H1 (cell line): Measurements from ENCODE around the gene SLTM. TPM values are rescaled to one million over a fixed set of nuclear protein-coding genes. Genes with fewer than 3 reads are reported as not detected.

Experiments used
- CTCF ChIA-PET: fragments of 300-600 bp; sonication (Branson Sonifier 250); formaldehyde crosslinking; loops from one replicate; lab custom pipeline; 2021; ENCODE audit not compliant: partially characterized antibody; lab: Charles Lee
- POLR2A ChIA-PET: fragments of 300-600 bp; sonication (Branson Sonifier 250); formaldehyde crosslinking; loops from one replicate; lab custom pipeline; 2021; ENCODE audit warnings: inconsistent platforms; ENCODE audit not compliant: partially characterized antibody; lab: Charles Lee
- DNase-seq, 2 experiments: peaks; one replicate each; pipeline versions ENCODE4 v3.0.0 to v3.0.0-alpha.2; 2010 to 2022; ENCODE audit warnings: low spot score in 2 of 2, low read depth in 1 of 2, mixed read lengths in 1 of 2
- FAIRE-seq: peaks from 2 replicates; lab custom pipeline; 2011; peaks lifted over from hg19 to GRCh38; lab: Jason Lieb, UNC
- H2AFZ ChIP-seq: 2 replicates; pipeline ENCODE4 v1.8.1; 2012; ENCODE audit warnings: low read length, inconsistent platforms
- H2AK5ac ChIP-seq: 2 replicates; pipeline ENCODE4 v1.6.1; 2013; ENCODE audit warnings: low read depth, low read length
- H2BK120ac ChIP-seq: replicated peaks from 2 replicates; pipeline ENCODE3; 2013; ENCODE audit warnings: low read depth, low read length, inconsistent platforms
- H2BK12ac ChIP-seq: 2 replicates; pipeline ENCODE4 v1.6.1; 2013; ENCODE audit warnings: low read depth, low read length
- H2BK15ac ChIP-seq: 2 replicates; pipeline ENCODE4 v1.6.1; 2013; ENCODE audit warnings: low read length
- H2BK20ac ChIP-seq: 2 replicates; pipeline ENCODE4 v1.6.1; 2013; ENCODE audit warnings: low read length
- H2BK5ac ChIP-seq: 2 replicates; pipeline ENCODE4 v1.6.1; 2013; ENCODE audit warnings: low read depth, low read length
- H3K14ac ChIP-seq: 2 replicates; pipeline ENCODE4 v1.6.1; 2013; ENCODE audit warnings: inconsistent platforms; ENCODE audit not compliant: insufficient read length
- H3K18ac ChIP-seq: 2 replicates; pipeline ENCODE4 v1.6.1; 2013; ENCODE audit warnings: low read length; ENCODE audit errors: extremely low read depth
- H3K23ac ChIP-seq: 2 replicates; pipeline ENCODE4 v1.6.1; 2013; ENCODE audit warnings: inconsistent platforms; ENCODE audit not compliant: insufficient read length
- H3K23me2 ChIP-seq: 2 replicates; pipeline ENCODE4 v1.6.1; 2013; ENCODE audit warnings: low read depth, low read length
- H3K27ac ChIP-seq: 2 replicates; pipeline ENCODE4 v1.6.1; 2011; ENCODE audit warnings: low read depth, low read length, inconsistent platforms
- H3K27me3 ChIP-seq, 4 experiments: replicated peaks in 1 of 4; 1 replicate in 1 of 4; 2 replicates in 3 of 4; pipeline versions ENCODE4 v1.6.1 to v1.8.1; 2011 to 2013; ENCODE audit warnings: low read length in 3 of 4, mild to moderate bottlenecking in 3 of 4, inconsistent platforms in 2 of 4, mixed read lengths in 2 of 4, moderate library complexity in 1 of 4; ENCODE audit not compliant: control insufficient read depth in 3 of 4, insufficient read depth in 3 of 4; ENCODE audit errors: extremely low read depth in 1 of 4
- H3K36me3 ChIP-seq, 4 experiments: 2 replicates each; pipeline versions ENCODE4 v1.6.1 to v1.8.1; 2011 to 2013; ENCODE audit warnings: mild to moderate bottlenecking in 4 of 4, low read length in 3 of 4, moderate library complexity in 2 of 4, control low read depth in 1 of 4, inconsistent platforms in 1 of 4; ENCODE audit not compliant: insufficient read depth in 4 of 4, control insufficient read depth in 2 of 4
- H3K4ac ChIP-seq: replicated peaks from 2 replicates; pipeline ENCODE3; 2013; ENCODE audit warnings: low read length, low read depth, mixed read lengths, inconsistent platforms; ENCODE audit not compliant: insufficient read length
- H3K4me1 ChIP-seq, 4 experiments: replicated peaks in 1 of 4; 1 replicate in 1 of 4; 2 replicates in 3 of 4; pipeline versions ENCODE4 v1.6.1 to v1.8.1; 2011 to 2013; ENCODE audit warnings: low read length in 3 of 4, inconsistent platforms in 2 of 4, mixed read lengths in 1 of 4; ENCODE audit not compliant: insufficient read depth in 4 of 4, control insufficient read depth in 3 of 4
- H3K4me2 ChIP-seq, 2 experiments: 2 replicates each; pipeline versions ENCODE4 v1.6.1 to v1.8.1; 2011 to 2013; ENCODE audit warnings: low read depth in 2 of 2, low read length in 2 of 2, control low read depth in 1 of 2, inconsistent platforms in 1 of 2, mild to moderate bottlenecking in 1 of 2; ENCODE audit not compliant: insufficient read depth in 1 of 2
- H3K4me3 ChIP-seq, 4 experiments: fragments of 200-600, 300-600 bp in 1 of 4; sonication (generic), shearing (Covaris generic), sonication (Bioruptor Twin) in 1 of 4; 2 replicates each; pipeline versions ENCODE4 v1.5.1 to v1.8.1; 2011 to 2016; ENCODE audit warnings: low read length in 4 of 4, low read depth in 3 of 4, control low read depth in 2 of 4, inconsistent platforms in 2 of 4, mild to moderate bottlenecking in 2 of 4, mixed read lengths in 1 of 4, moderate library complexity in 1 of 4; ENCODE audit not compliant: insufficient read depth in 2 of 4; ENCODE audit errors: extremely low read depth in 1 of 4
- H3K56ac ChIP-seq: replicated peaks from 2 replicates; pipeline ENCODE3; 2013; ENCODE audit warnings: low read depth, mild to moderate bottlenecking, mixed read lengths, low read length, inconsistent platforms; ENCODE audit not compliant: insufficient read length
- H3K79me1 ChIP-seq: 2 replicates; pipeline ENCODE4 v1.6.1; 2013; ENCODE audit warnings: low read depth, low read length, control low read depth
- H3K79me2 ChIP-seq, 2 experiments: 2 replicates each; pipeline versions ENCODE4 v1.6.1 to v1.8.1; 2012 to 2013; ENCODE audit warnings: low read length in 2 of 2, mild to moderate bottlenecking in 2 of 2, inconsistent platforms in 1 of 2; ENCODE audit not compliant: insufficient read depth in 2 of 2, control insufficient read depth in 1 of 2
- H3K9ac ChIP-seq, 4 experiments: replicated peaks in 1 of 4; 1 replicate in 1 of 4; 2 replicates in 3 of 4; pipeline versions ENCODE4 v1.6.1 to v1.8.1; 2011 to 2013; ENCODE audit warnings: low read depth in 3 of 4, low read length in 3 of 4, control low read depth in 2 of 4, mild to moderate bottlenecking in 2 of 4, moderate library complexity in 2 of 4, inconsistent platforms in 1 of 4; ENCODE audit errors: extremely low read depth in 1 of 4
- H3K9me3 ChIP-seq, 2 experiments: 2 replicates each; pipeline versions ENCODE4 v1.6.1 to v1.8.1; 2012 to 2013; ENCODE audit warnings: mild to moderate bottlenecking in 2 of 2, moderate library complexity in 2 of 2, control low read depth in 1 of 2, inconsistent platforms in 1 of 2, low read depth in 1 of 2, low read length in 1 of 2, mixed read lengths in 1 of 2; ENCODE audit not compliant: insufficient read depth in 2 of 2
- H4K20me1 ChIP-seq, 2 experiments: replicated peaks in 1 of 2; 2 replicates each; pipeline versions ENCODE3 to v1.8.1; 2011 to 2013; ENCODE audit warnings: inconsistent platforms in 2 of 2, low read length in 2 of 2, mild to moderate bottlenecking in 1 of 2; ENCODE audit not compliant: insufficient read depth in 2 of 2, control insufficient read depth in 1 of 2
- H4K5ac ChIP-seq: 2 replicates; pipeline ENCODE4 v1.6.1; 2013; ENCODE audit warnings: low read length, low read depth, mixed read lengths, inconsistent platforms; ENCODE audit not compliant: insufficient read length
- H4K8ac ChIP-seq: 2 replicates; pipeline ENCODE4 v1.8.0; 2013; ENCODE audit warnings: mild to moderate bottlenecking, moderate library complexity, low read length, inconsistent platforms; ENCODE audit not compliant: insufficient read depth; ENCODE audit errors: extremely low read depth
- H4K91ac ChIP-seq: replicated peaks from 2 replicates; pipeline ENCODE3; 2013; ENCODE audit warnings: low read length, mixed read lengths, inconsistent platforms; ENCODE audit not compliant: insufficient read length
- KDM4A ChIP-seq: IDR thresholded peaks from one replicate; pipeline ENCODE4 v1.7.1; 2012; ENCODE audit warnings: low read depth, mild to moderate bottlenecking, moderate library complexity, low read length, inconsistent platforms; ENCODE audit not compliant: severe bottlenecking
- WGBS, 2 experiments: shearing (Covaris generic) in 1 of 2; methylation state at CpG; one replicate each; pipeline versions ENCODE4 v1.1.6 to v1.1.7; 2013 to 2015; ENCODE audit warnings: low lambda C conversion rate in 2 of 2, mixed read lengths in 2 of 2, inconsistent platforms in 1 of 2, low coverage in 1 of 2, missing lambda C conversion rate in 1 of 2; ENCODE audit not compliant: insufficient replicate concordance in 2 of 2, insufficient coverage in 1 of 2, insufficient read length in 1 of 2; ENCODE audit errors: extremely low coverage in 1 of 2, missing lambda C conversion rate in 1 of 2; 5-methylcytosine and 5-hydroxymethylcytosine counted together
- polyA plus RNA-seq, 7 experiments: library from polyadenylated mRNA; depleted of rRNA in 3 of 7; stranded (reverse) in 5 of 7; unstranded in 2 of 7; fragments of >200 nt in 5 of 7; fragments of 200-250 nt in 2 of 7; gene quantifications; 1 replicate in 5 of 7; 2 replicates in 1 of 7; 4 replicates in 1 of 7; pipeline versions ENCODE4 v1.2.1 to v1.2.3, GENCODE V29; 2011 to 2013; ENCODE audit warnings: missing spikeins in 2 of 7, mixed read lengths in 2 of 7
- total RNA-seq: library from RNA; stranded (reverse); fragmentation: NEBNext Ultra II Directional; extraction: Animal tissue kit (Norgen Biotek cat#: 25700); gene quantifications from 2 replicates; pipeline ENCODE4 v1.2.1, GENCODE V29; 2021
- TF ChIP-seq, protein P1 (sequence below): IDR thresholded peaks from 2 replicates; pipeline ENCODE4 v1.6.1; 2011; ENCODE audit warnings: low read depth, mild to moderate bottlenecking, low read length; ENCODE audit not compliant: insufficient read depth

SLTM gene
- total and polyA plus RNA-seq, 2 of the 8 experiments (the other 6 are each of a cell fraction or from before 2014, with no cell fraction given), result 30.8 to 149 TPM

DNA sequence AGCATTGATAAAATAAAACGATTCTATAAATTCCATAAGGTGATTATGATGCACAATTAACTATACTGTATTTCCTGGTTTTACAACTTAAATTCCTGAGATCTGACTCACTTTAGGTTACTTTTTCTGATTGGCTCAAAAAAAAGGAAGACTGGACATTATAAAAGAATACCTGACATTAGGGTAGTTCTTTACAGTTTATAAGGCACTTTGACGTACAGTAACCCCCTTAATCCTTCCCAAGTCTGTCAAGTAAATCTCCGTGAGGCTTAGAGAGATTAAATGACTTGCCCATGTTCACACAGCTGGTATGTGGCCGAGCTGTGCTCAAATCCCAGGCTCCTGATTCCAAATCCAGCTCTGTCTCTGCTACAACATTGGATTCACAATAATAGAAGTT lies 1.0 kb upstream of the SLTM start:
- H3K27me3 ChIP-seq, result no peaks in the 10 kb centered on the region
- TF ChIP-seq, protein P1, sequence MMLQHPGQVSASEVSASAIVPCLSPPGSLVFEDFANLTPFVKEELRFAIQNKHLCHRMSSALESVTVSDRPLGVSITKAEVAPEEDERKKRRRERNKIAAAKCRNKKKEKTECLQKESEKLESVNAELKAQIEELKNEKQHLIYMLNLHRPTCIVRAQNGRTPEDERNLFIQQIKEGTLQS, result no peak
- no peak for TF ChIP-seq KDM4A

More for the DNA sequence above, 1.0 kb upstream of the SLTM start:
- Histone ChIP-seq H3K14ac (no peak overlapping the region), H3K79me2 (peaks cover 13 to 34% of the 10 kb centered on the region in 2 experiments; a peak in 3 of 4 replicates), H3K23me2 (peaks cover 3% of the 10 kb centered on the region; the same call in 1 of the 2 replicates), H2BK20ac (no peak overlapping the region), H3K27ac (no peak overlapping the region), H2AK5ac (no peak overlapping the region), H2BK120ac (no peak overlapping the region), H2AFZ (no peak overlapping the region), H2BK12ac (no peak overlapping the region), H3K23ac (no peak overlapping the region), H3K4ac (no peak overlapping the region), H3K36me3 (peaks cover 0 to 16% (median 0%) of the 10 kb centered on the region in 4 experiments; a peak in 2 of 8 replicates), H4K5ac (peak overlapping the region; percentile 94), H2BK15ac (no peak overlapping the region), H4K20me1 (no peaks in the 10 kb centered on the region), H4K8ac (no peak overlapping the region), H3K79me1 (no peaks in the 10 kb centered on the region), H3K4me3 (peak overlapping the region in 3 of 4 experiments; percentile 87 to 99 (median 95); a peak in 6 of 8 replicates), H3K9ac (peak overlapping the region in 1 of 4 experiments; percentile 97; a peak in 1 of 7 replicates), H3K4me2 (peak overlapping the region; percentile 72 to 93), H3K9me3 (no peaks in the 10 kb centered on the region), H3K56ac (no peak overlapping the region), H3K18ac (no peak overlapping the region), H2BK5ac (no peak overlapping the region), H3K4me1 (peaks cover 0 to 8% (median 3%) of the 10 kb centered on the region in 4 experiments; a peak in 4 of 7 replicates), H4K91ac (no peak overlapping the region)
- FAIRE-seq (no peak), DNase-seq (no peak)
- CTCF ChIA-PET, result interaction anchor here (0.6 to 0.8 kb wide), 4 partner anchors 10 to 594 kb away, joined by 3 read pairs; partner anchors contain the start of gene MINDY2
- WGBS, 2 experiments, result 80% methylated on average over 4 of the region's 4 CpGs; no CpG with 5 or more reads in 1 of the 2 experiments
- POLR2A ChIA-PET, result interaction anchor here (0.7 to 1.1 kb wide), 2 partner anchors 40 to 580 kb away, joined by 3 to 4 read pairs; no protein-coding TSS in a partner anchor
